IPS-20b (cell line): Measurements from ENCODE around the gene TIMP1.

Experiments
- H3K27ac ChIP-seq: one replicate; pipeline ENCODE4 v1.5.1; 2013; ENCODE audit warnings: low read length
- H3K27me3 ChIP-seq: 2 replicates; pipeline ENCODE4 v1.6.1; 2013; ENCODE audit warnings: mild to moderate bottlenecking, low read length, inconsistent platforms; ENCODE audit not compliant: insufficient read depth
- H3K36me3 ChIP-seq: 2 replicates; pipeline ENCODE4 v1.6.1; 2013; ENCODE audit warnings: low read depth, mild to moderate bottlenecking, inconsistent platforms, low read length, moderate library complexity; ENCODE audit not compliant: insufficient read depth
- H3K4me1 ChIP-seq: 2 replicates; pipeline ENCODE4 v1.6.1; 2013; ENCODE audit warnings: mild to moderate bottlenecking, control low read depth, inconsistent platforms, low read length, moderate library complexity; ENCODE audit not compliant: insufficient read depth
- H3K4me3 ChIP-seq: 2 replicates; pipeline ENCODE4 v1.5.1; 2013; ENCODE audit warnings: mild to moderate bottlenecking, low read length, inconsistent platforms
- H3K9ac ChIP-seq: 2 replicates; pipeline ENCODE4 v1.6.1; 2013; ENCODE audit warnings: low read depth, mild to moderate bottlenecking, inconsistent platforms, low read length, moderate library complexity
- H3K9me3 ChIP-seq: 2 replicates; pipeline ENCODE4 v1.6.1; 2013; ENCODE audit warnings: mild to moderate bottlenecking, low read depth, low read length, inconsistent platforms; ENCODE audit not compliant: insufficient read depth

The TIMP1 gene

GRCh38 chrX:47610511-47610910 lies 28.3 kb downstream of the TIMP1 start:
- Histone ChIP-seq H3K27me3 (no peaks in the 10 kb centered on the region), H3K9me3 (no peaks in the 10 kb centered on the region), H3K9ac (no peak overlapping the region), H3K27ac (no peak overlapping the region), H3K4me3 (no peak overlapping the region), H3K36me3 (no peaks in the 10 kb centered on the region), H3K4me1 (peaks cover 3% of the 10 kb centered on the region; the same call in 1 of the 2 replicates)

GRCh38 chrX:47611489-47611888 lies 29.3 kb downstream of the TIMP1 start:
- Histone ChIP-seq H3K9ac (no peak overlapping the region), H3K9me3 (no peaks in the 10 kb centered on the region), H3K27me3 (no peaks in the 10 kb centered on the region), H3K4me3 (no peak overlapping the region), H3K27ac (no peak overlapping the region), H3K36me3 (no peaks in the 10 kb centered on the region), H3K4me1 (peaks cover 3% of the 10 kb centered on the region; the same call in 1 of the 2 replicates)

- Histone ChIP-seq H3K4me1 (peaks cover 3% of the 10 kb centered on the region; the same call in 1 of the 2 replicates), H3K9me3 (no peaks in the 10 kb centered on the region), H3K27ac (no peak overlapping the region), H3K27me3 (no peaks in the 10 kb centered on the region), H3K36me3 (no peaks in the 10 kb centered on the region), H3K4me3 (no peak overlapping the region), H3K9ac (no peak overlapping the region)
These were observed 29.7 kb downstream of the TIMP1 start for GRCh38 chrX:47611926-47612325.

- no peak overlapping the region for H3K9ac ChIP-seq
- no peak overlapping the region for H3K4me3 ChIP-seq
- H3K27ac ChIP-seq = no peak overlapping the region
- H3K36me3 ChIP-seq = no peaks in the 10 kb centered on the region
- no peaks in the 10 kb centered on the region for H3K9me3 ChIP-seq
- no peaks in the 10 kb centered on the region for H3K27me3 ChIP-seq
- H3K4me1 ChIP-seq = peaks cover 3% of the 10 kb centered on the region; the same call in 1 of the 2 replicates
These were observed 30.2 kb downstream of the TIMP1 start for GRCh38 chrX:47612418-47612817.

GRCh38 chrX:47613082-47613481 lies 30.8 kb downstream of the TIMP1 start:
- H3K4me3 ChIP-seq = no peak overlapping the region
- peaks cover 3% of the 10 kb centered on the region; the same call in 1 of the 2 replicates for H3K27me3 ChIP-seq
- no peaks in the 10 kb centered on the region for H3K9me3 ChIP-seq
- H3K27ac ChIP-seq = no peak overlapping the region
- peaks cover 3% of the 10 kb centered on the region; the same call in 1 of the 2 replicates for H3K4me1 ChIP-seq
- no peaks in the 10 kb centered on the region for H3K36me3 ChIP-seq
- H3K9ac ChIP-seq = no peak overlapping the region

GRCh38 chrX:47614618-47615017 lies 32.4 kb downstream of the TIMP1 start:
- no peaks in the 10 kb centered on the region for H3K9me3 ChIP-seq
- H3K4me3 ChIP-seq = no peak overlapping the region
- no peak overlapping the region for H3K9ac ChIP-seq
- H3K27me3 ChIP-seq = peaks cover 11% of the 10 kb centered on the region
- no peaks in the 10 kb centered on the region for H3K36me3 ChIP-seq
- H3K4me1 ChIP-seq = no peaks in the 10 kb centered on the region
- H3K27ac ChIP-seq = no peak overlapping the region

- H3K4me3 ChIP-seq = peak overlapping the region; percentile 57; the same call in 1 of the 2 replicates
- H3K9me3 ChIP-seq = no peaks in the 10 kb centered on the region
- H3K27ac ChIP-seq = no peak overlapping the region
- no peak overlapping the region for H3K9ac ChIP-seq
- peaks cover 20% of the 10 kb centered on the region for H3K27me3 ChIP-seq
- H3K4me1 ChIP-seq = no peaks in the 10 kb centered on the region
- no peaks in the 10 kb centered on the region for H3K36me3 ChIP-seq
These were observed 36.8 kb downstream of the TIMP1 start for GRCh38 chrX:47618923-47619485.

GRCh38 chrX:47619486-47620302 lies 37.5 kb downstream of the TIMP1 start, which contains the start of gene SYN1:
Gene SYN1 (minus strand): TSS chrX:47619857. CDS start chrX:47619728, 129 bp downstream.
- H3K27me3 ChIP-seq = peaks cover 20% of the 10 kb centered on the region
- no peaks in the 10 kb centered on the region for H3K36me3 ChIP-seq
- peak within 1 kb of the TSS; percentile 58; the same call in 1 of the 2 replicates for H3K4me3 ChIP-seq
- no peaks in the 10 kb centered on the region for H3K4me1 ChIP-seq
- H3K27ac ChIP-seq = no peak within 1 kb of the TSS
- peak within 1 kb of the TSS; percentile 67; the same call in 1 of the 2 replicates for H3K9ac ChIP-seq
- H3K9me3 ChIP-seq = no peaks in the 10 kb centered on the region

- Histone ChIP-seq H3K27ac (no peak overlapping the region), H3K4me3 (peak overlapping the region; percentile 58; the same call in 1 of the 2 replicates), H3K9me3 (no peaks in the 10 kb centered on the region), H3K27me3 (peaks cover 20% of the 10 kb centered on the region), H3K4me1 (no peaks in the 10 kb centered on the region), H3K9ac (peak overlapping the region; percentile 67; the same call in 1 of the 2 replicates), H3K36me3 (no peaks in the 10 kb centered on the region)
These were observed 38.1 kb downstream of the TIMP1 start for GRCh38 chrX:47620303-47620685.

- H3K27ac ChIP-seq = no peak overlapping the region
- H3K4me3 ChIP-seq = no peak overlapping the region
These were observed 39.6 kb downstream of the TIMP1 start for GRCh38 chrX:47621851-47622250.

GRCh38 chrX:47623540-47624027 lies 41.3 kb downstream of the TIMP1 start:
- H3K9ac ChIP-seq = peak overlapping the region; percentile 45; the same call in 1 of the 2 replicates
- H3K27me3 ChIP-seq = peaks cover 12% of the 10 kb centered on the region
- no peaks in the 10 kb centered on the region for H3K36me3 ChIP-seq
- no peak overlapping the region for H3K27ac ChIP-seq
- H3K9me3 ChIP-seq = no peaks in the 10 kb centered on the region
- H3K4me1 ChIP-seq = no peaks in the 10 kb centered on the region
- H3K4me3 ChIP-seq = peak overlapping the region; percentile 61

More at GRCh38 chrX:47621851-47622250, 39.6 kb downstream of the TIMP1 start:
- Histone ChIP-seq H3K4me1 (no peaks in the 10 kb centered on the region), H3K27me3 (peaks cover 20% of the 10 kb centered on the region), H3K9ac (no peak overlapping the region), H3K36me3 (no peaks in the 10 kb centered on the region), H3K9me3 (no peaks in the 10 kb centered on the region)
